Ishikawa (cell line): ENCODE measurements around the gene NAV3.

Experiments
- CEBPB ChIP-seq: IDR thresholded peaks from 2 replicates; pipeline ENCODE4 v1.6.1; 2012
- CREB1 ChIP-seq: IDR thresholded peaks from 2 replicates; pipeline ENCODE4 v1.6.1; 2012; ENCODE audit warnings: low read depth
- EP300 ChIP-seq: IDR thresholded peaks from 2 replicates; pipeline ENCODE4 v1.6.1; 2012; ENCODE audit warnings: borderline replicate concordance
- RAD21 ChIP-seq: IDR thresholded peaks from 2 replicates; pipeline ENCODE4 v1.6.1; 2012; ENCODE audit warnings: low read depth
- TAF1 ChIP-seq: IDR thresholded peaks from 2 replicates; pipeline ENCODE4 v1.6.1; 2012; ENCODE audit warnings: low read depth, mild to moderate bottlenecking
- TCF12 ChIP-seq: IDR thresholded peaks from 2 replicates; pipeline ENCODE4 v1.6.1; 2012; ENCODE audit warnings: low read depth
- TF ChIP-seq, protein P1 (sequence below): IDR thresholded peaks from 2 replicates; pipeline ENCODE4 v1.6.1; 2012; ENCODE audit warnings: low read depth, mild to moderate bottlenecking

- TF ChIP-seq TCF12 (no peak), CREB1 (no peak), TAF1 (no peak), CEBPB (no peak), RAD21 (no peak), EP300 (no peak)
- TF ChIP-seq, protein P1, sequence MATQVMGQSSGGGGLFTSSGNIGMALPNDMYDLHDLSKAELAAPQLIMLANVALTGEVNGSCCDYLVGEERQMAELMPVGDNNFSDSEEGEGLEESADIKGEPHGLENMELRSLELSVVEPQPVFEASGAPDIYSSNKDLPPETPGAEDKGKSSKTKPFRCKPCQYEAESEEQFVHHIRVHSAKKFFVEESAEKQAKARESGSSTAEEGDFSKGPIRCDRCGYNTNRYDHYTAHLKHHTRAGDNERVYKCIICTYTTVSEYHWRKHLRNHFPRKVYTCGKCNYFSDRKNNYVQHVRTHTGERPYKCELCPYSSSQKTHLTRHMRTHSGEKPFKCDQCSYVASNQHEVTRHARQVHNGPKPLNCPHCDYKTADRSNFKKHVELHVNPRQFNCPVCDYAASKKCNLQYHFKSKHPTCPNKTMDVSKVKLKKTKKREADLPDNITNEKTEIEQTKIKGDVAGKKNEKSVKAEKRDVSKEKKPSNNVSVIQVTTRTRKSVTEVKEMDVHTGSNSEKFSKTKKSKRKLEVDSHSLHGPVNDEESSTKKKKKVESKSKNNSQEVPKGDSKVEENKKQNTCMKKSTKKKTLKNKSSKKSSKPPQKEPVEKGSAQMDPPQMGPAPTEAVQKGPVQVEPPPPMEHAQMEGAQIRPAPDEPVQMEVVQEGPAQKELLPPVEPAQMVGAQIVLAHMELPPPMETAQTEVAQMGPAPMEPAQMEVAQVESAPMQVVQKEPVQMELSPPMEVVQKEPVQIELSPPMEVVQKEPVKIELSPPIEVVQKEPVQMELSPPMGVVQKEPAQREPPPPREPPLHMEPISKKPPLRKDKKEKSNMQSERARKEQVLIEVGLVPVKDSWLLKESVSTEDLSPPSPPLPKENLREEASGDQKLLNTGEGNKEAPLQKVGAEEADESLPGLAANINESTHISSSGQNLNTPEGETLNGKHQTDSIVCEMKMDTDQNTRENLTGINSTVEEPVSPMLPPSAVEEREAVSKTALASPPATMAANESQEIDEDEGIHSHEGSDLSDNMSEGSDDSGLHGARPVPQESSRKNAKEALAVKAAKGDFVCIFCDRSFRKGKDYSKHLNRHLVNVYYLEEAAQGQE: no peak
Observed at GRCh38 chr12:77895699-77896098, 65.0 kb downstream of the NAV3 start.
